ENCODE results near the gene EXT2.

DNA sequence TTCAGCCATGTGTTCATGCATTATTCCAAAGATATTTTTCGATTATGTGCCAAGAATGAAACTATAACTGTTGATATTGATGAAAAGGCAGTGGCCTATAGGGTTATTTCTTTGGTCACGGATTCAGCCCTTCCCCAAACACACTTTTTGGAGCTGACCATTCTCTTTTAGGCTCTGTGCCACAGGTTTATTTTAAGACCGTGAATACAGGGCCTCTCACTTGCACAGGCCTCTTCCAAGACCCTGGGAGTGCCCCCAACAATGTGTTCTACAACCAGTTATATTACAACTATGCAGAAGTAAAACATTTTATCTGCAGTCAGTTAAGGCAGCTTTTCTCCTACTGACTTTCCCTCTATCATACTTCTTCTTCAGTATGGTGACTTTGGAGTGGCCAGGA is 109.9 kb downstream of the EXT2 start:
- TF ChIP-seq EZH2 (IDR thresholded peaks at IDR 0.05; ENCODE audit: insufficient read depth, poor library complexity, severe bottlenecking), result no peak
- no peak for TF ChIP-seq EZH2phosphoT487 (IDR thresholded peaks at IDR 0.05; ENCODE audit: insufficient read depth, low read depth)
